Epidermal melanocyte (primary cell): Measurements from ENCODE around the gene PTPRN2.
"Not testable (repeated sequence)": the region's sequence is repeated elsewhere in the genome, so short reads cannot be mapped to it uniquely, and the experiment has no call there.

ENCODE experiments used
- DNase-seq: peaks from one replicate; pipeline ENCODE4 v3.0.0; 2011; ENCODE audit warnings: low spot score; ENCODE audit not compliant: insufficient read length

The PTPRN2 gene

GRCh38 chr7:157791666-157792065, 796.0 kb downstream of the PTPRN2 start:
- no peak for DNase-seq

- DNase-seq = no peak
Observed at GRCh38 chr7:157791261-157791660, 796.4 kb downstream of the PTPRN2 start.

GRCh38 chr7:157789942-157790341, 797.7 kb downstream of the PTPRN2 start:
- DNase-seq = no peak

- DNase-seq = no peak
Observed at GRCh38 chr7:157789094-157789493, 798.5 kb downstream of the PTPRN2 start.

DNA sequence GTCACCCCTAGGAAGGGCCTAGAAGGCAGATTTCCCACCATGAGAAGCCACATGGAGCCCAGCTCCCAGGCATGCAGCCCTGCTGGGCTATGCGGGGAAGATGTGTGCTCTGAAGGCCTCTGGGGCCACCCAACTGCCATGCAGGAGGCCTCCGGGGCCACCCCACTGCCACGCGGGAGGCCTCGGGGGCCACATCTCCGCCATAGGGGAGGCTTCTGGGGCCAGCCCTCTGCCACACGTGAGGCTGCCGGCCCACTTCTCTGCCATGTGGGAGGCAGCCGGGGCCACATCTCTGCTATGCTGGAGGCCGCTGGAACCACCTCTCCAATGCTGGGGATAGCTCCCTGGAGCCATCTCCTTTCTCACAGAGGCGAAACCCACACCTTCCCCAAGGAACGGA, 799.0 kb downstream of the PTPRN2 start:
- DNase-seq = no peak

DNA sequence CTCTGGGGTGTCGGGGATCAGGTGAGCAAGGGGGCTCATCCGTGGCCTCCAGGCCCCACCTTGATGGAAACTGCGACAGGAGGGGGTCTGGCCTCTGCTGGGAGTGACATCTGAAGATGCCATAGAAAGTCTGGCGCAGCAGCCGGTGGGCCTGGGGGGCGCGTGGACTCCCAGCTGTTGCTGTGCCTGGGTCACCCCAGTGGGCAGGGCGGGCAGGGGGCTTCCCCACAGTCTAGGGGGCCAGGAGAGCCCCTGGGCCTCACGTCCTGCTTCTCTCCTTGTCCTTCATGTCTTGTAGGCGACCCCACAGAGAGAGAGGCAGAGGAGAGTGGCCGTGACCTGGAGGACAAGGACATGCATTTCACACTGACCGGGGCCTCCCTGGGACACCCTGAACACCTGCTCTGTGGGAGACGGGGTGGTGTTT, 800.3 kb downstream of the PTPRN2 start:
- no peak for DNase-seq

DNA sequence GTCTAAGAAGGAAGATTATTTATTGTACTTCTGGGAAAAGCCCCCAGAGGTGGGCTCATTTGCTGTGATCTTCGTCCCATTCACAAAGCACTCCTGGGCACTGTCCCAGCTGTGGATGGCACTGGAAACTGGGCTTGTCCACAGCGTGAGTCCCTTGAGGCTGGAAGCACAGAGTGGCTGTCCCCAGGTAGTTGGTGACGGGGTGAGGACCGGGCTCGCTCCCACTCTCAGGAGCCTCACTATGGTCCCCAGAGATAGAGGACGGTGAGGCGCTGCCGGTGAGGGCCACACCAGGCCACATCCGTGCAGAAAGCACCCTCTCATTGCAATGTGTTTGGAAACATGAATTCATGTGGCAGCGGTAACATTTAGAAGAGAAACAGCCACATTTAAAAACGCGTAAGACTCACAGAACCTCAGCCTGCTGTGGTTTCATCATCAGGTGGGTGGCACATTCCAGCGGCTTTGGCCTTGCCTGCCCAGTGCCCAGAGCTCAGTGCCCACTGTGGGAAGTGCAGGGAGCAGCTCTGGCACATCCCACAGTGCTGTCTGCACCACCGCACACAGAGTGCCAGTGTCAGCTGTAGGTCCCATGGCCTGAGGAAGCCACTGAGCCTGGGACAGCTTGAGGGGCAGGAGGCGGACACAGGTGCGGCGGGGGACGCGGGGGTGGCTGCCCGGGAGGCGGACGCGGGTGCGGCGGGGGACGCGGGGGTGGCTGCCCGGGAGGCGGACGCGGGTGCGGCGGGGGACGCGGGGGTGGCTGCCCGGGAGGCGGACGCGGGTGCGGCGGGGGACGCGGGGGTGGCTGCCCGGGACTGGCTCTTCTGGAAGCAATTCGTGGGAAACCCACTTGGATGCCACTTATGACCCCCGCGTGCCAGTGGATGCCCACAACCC, 801.0 kb downstream of the PTPRN2 start:
- DNase-seq = no peak

GRCh38 chr7:157785486-157786186, 802.0 kb downstream of the PTPRN2 start:
- DNase-seq = no peak

DNA sequence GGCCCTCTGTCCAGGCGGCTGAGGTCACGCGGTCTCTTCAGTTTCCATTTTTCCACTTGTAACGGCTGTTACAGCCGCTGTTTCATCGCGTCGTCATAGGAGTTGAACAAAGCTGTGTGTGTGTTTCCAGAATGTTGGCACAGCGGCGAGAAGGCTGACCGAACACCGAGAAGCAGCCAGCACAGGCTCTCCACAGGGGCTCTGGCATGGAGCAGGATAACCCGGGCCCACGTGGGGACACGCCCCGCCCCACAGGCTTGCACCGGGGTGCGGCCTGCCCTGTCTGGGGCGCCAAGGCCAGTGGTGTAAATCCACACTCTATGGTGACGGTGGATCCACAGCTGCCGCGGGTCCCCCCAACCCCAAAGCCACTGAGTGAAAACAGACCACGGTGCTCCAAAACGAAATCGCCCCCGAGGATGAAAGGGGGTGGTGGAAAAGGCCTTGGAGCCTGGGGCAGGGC, 802.6 kb downstream of the PTPRN2 start:
- no peak for DNase-seq

DNA sequence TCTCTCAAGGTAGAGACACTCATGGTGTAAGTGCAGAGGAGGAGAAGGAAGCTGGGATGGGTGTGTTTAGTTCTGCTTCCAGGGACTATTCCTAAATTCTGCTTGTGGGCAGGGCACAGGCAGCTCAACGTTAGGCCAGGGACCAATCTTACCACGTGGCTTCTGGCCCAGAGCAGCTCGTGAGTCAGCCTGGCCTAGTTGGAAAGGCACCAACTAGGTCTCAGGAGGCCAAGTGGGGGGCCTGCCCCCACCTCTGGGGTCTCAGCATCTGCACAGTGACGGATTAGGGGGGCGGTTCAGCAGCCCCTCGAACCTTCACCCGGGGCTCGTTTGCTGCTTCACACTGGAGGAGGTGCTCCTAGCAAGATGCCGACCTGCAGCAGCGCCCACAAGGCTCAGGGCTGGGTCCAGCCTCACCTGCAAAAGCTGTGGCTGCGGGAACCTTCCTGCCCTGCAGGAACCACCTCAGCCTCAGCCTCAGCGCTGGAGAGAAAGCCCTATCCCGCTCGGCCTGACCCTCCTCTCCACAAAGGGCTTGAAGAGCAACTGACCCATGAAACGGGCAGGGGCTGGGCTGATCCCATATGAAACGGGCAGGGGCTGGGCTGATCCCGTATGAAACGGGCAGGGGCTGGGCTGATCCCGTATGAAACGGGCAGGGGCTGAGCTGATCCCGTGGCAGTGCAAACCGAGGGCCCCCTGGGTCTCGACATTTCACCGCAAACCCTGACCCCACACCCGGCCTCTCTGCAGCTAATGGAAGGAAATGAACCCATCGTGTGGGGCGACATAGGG, 803.4 kb downstream of the PTPRN2 start:
- no peak for DNase-seq

GRCh38 chr7:157782041-157782440, 805.6 kb downstream of the PTPRN2 start:
- DNase-seq = no peak

GRCh38 chr7:157780721-157781120, 806.9 kb downstream of the PTPRN2 start:
- DNase-seq = no peak

DNA sequence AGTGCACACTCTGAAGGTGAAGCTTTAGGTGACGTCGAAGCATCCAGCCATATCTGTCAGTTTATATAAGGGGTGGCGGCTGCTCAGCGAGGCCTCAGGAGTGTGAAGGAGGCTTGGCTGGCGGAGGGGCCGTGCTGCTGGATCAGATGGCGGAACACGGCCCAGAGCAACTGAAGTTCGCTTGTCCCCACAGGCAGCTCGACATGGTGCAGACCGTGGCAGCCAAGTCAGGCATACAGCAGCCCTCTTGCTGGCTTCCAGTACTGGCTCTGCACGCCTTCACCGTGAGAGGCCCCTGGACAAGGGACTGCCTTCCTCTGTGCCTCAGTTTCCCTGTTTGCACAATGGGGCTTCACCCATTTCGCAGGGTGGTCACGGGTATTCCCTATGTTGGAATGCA, 807.3 kb downstream of the PTPRN2 start:
- no peak for DNase-seq

- DNase-seq = no peak
Observed at GRCh38 chr7:157779206-157779605, 808.4 kb downstream of the PTPRN2 start.

GRCh38 chr7:157777194-157777762, 810.3 kb downstream of the PTPRN2 start:
- DNase-seq = not testable (repeated sequence)

DNA sequence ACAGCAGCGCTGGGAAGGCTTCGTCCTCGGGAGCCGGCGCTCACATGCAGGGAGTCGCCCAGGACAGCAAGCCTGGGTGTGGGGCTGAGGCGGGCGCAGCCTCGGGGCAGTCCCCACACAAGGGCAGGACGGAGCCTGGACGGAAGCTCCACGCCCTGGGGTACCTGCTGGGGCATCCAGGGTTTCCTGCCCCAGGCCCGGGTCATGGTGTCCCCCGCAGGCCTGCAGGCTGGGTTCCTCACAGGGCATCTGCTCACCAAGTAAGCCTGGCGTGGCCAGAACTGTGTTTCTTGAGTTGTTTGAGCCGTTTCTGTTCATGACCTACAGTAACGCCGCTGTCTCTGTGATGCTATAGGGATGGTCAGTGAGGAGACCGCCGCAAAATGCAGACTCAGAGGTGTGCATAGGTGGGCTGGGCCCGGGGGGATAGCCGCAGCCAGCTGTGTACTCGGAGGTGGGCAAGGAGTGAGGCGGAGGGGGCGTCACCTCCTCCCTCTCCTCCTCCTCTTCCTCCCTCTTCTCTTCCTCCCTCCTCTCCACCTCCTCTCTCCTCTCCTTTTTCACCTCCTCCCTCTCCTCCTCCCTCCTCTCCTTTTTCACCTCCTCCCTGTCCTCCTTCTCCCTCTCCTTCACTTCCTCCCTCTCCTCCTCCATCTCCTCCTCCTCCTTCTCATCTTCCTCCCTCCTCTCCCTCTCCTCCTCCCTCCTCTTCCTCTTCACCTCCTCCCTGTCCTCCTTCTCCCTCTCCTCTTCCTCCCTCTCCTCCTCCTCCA, 811.9 kb downstream of the PTPRN2 start:
- DNase-seq = no peak

GRCh38 chr7:157775021-157775559, 812.5 kb downstream of the PTPRN2 start:
- no peak for DNase-seq

DNA sequence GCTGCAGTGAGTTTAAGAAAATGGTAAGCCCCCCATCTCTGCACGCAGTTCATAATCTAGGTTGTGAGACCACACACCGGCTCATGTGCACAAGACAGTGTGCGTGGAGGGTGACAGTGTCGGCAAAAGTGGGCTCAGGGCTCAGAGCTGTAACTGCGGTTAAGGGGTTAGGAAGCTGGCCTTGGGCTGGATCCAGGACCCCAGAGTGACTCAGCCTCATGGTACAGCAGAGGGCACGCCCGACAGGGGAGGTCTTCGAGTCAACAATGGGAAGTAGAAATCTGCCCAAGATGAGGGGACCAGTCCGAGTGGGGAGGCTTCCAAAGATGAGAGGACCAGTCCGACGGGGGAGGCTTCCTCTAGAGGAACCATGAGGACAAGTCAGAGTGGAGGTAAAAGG, 813.1 kb downstream of the PTPRN2 start:
- no peak for DNase-seq

DNA sequence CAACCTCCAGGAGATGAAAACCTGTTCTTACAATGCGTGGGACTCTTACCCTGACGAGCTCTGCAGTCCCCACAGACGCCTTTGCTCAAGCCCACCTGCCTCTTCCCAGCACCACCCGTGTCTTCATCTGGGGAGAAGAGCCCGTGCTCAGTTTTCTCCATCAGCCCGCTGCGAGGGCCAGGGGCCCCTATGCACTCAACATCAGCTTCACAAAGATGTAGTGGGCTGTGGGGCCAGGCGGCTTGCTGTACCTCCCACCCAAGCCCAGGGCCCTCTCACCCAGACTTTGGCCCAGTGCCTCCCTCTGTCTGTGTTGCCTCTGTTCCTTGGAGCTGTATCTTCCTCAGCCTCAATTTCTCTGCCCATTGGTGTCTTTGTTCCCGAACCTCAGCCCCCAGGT, 814.3 kb downstream of the PTPRN2 start:
- no peak for DNase-seq

DNA sequence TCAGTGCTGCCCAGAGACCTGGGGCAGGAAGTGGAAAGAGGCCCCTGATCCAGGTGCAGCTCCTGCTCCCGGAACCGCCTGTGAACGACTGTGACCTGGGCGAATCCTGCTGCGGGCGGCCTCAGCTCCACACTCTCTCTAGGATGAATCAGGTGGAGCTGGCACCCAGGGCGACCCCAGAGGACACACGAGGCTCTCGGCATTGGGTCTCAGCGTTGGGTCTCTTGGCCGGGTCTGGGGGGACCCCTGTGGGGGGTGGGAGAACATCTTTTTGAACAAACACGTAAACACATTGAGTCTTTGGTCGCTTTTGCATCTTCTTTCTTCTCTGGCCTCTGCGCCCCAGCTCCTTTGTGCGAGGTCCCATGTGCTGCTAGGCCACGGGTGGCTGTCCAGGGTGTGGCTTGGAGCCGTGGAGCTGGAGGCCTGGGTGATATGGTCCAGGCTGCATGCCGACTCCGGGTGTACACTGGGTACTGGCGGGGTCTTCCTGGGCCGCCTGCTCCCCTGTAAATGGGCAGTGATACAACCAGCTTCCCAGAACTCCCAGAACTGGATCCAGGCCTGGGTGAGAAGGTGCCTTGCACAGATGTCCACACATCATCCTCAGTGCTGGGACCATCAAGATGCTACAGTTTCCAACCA, 815.0 kb downstream of the PTPRN2 start:
- no peak for DNase-seq
